PFSK-1 (cell line): ENCODE results near the gene NCAM1.

Experiments used
- POLR2AphosphoS5 ChIP-seq: IDR thresholded peaks from 2 replicates; pipeline ENCODE4 v1.6.1; 2012; ENCODE audit warnings: low read depth, mild to moderate bottlenecking, control low read depth, low read length, moderate library complexity
- REST ChIP-seq, 2 experiments: IDR thresholded peaks; 2 replicates each; pipeline versions ENCODE4 v1.6.1 to v1.8.0; 2011 to 2012; ENCODE audit warnings: low read depth in 2 of 2, low read length in 2 of 2, control low read depth in 1 of 2, inconsistent platforms in 1 of 2, mild to moderate bottlenecking in 1 of 2, moderate library complexity in 1 of 2; ENCODE audit not compliant: insufficient read depth in 1 of 2
- TAF1 ChIP-seq: IDR thresholded peaks from 2 replicates; pipeline ENCODE4 v1.6.1; 2012; ENCODE audit warnings: low read length, control low read depth, borderline replicate concordance; ENCODE audit not compliant: insufficient read depth

DNA sequence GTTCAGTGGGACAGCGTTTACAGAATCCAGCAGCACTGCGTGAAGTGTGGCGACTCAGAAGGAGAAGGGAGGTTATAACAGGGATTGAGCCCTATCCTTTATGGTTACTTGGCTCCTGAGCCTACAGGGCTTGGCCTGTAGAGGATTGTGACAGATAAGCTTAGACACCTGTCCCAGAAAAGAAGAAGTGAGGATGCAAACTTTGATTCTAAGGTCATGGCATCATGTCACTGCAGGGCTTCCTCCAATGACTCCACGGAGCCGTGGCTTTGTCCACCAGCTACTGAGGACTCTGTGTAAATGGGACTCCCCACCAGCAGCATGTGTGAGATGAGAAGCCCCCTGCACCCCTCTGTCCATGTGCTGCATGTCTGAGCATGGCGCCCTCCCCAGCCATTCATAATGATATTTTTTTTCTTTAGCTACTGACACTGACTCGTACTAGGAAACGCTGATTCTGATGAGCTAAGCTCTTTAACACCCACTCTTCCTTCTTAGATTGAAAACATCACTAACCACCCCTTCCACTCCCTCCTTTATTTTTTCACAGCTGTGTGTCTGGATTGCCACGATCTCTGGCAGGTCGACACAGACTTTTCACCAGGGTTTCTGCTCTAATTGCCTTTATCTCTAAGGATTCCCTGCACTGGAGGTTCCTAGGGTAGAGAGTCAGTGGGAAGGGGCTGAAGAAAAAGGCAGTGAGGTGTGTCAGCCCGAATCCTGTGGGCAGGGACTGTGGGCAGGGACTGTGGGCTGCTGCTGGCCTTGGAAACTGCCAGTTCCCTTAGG, 287.7 kb downstream of the NCAM1 start:
- TF ChIP-seq POLR2AphosphoS5 (no peak), TAF1 (no peak), REST (IDR thresholded peaks at IDR 0.05; ENCODE audit: insufficient read depth in 1 of 2, low read depth in 2 of 2, low read length in 2 of 2) (no peak)
